Head of caudate nucleus (tissue), 42 donors: ENCODE data around the gene DYSF.

Experiments used
- DNase-seq, 42 donors: peaks; one replicate each; pipeline versions ENCODE4 v3.0.0 to v3.0.0-alpha.2; 2020 to 2021; ENCODE audit warnings: mixed read lengths in 7 of 42
- intact Hi-C: fragments of 100-400 bp; cut with DNase I; formaldehyde crosslinking; loops from one replicate; pipeline ENCODE4 v1.15.0; 2022

Gene DYSF

GRCh38 chr2:71727562-71727961 lies 274.2 kb downstream of the DYSF start:
- intact Hi-C loops = no loop called here
- DNase-seq = no peak

GRCh38 chr2:71728036-71728435 lies 274.7 kb downstream of the DYSF start:
- intact Hi-C loops = no loop called here
- DNase-seq = no peak

- intact Hi-C loops = no loop called here
Observed at GRCh38 chr2:71730785-71731383, 277.5 kb downstream of the DYSF start.

GRCh38 chr2:71734620-71735019 lies 281.3 kb downstream of the DYSF start:
- peak in 1 of 42 donors; percentile 21 for DNase-seq
- intact Hi-C loops = no loop called here

More at GRCh38 chr2:71730785-71731383, 277.5 kb downstream of the DYSF start:
- DNase-seq = peak in 1 of 42 donors; percentile 11

DNA sequence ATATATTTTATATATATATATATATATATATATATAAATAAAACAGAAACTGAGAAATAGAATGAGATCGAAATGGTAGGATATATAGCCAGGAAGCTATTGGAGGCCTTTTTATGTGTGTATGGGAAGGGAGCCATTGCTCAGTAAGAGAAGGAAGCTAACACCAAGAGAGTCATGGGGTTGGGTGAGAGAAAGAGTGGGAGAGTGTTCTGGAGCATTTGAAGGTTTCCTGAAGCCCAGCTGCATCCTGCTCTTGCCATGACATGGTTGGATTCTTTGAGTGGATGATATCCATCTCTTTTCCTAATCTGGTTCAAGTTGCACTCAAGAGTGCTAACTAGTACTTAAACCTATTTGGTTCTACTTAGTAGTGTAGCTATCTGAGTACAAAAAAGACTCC lies 282.3 kb downstream of the DYSF start:
- intact Hi-C loops = no loop called here
- DNase-seq = peak in 1 of 42 donors; percentile 7
